GM18867 (cell line): ENCODE results near the gene TRANK1.

ENCODE experiments used
- ATAC-seq: cut with Tn5 transposase; IDR thresholded peaks from one replicate; pipeline ENCODE4 v1.9.1; 2021; ENCODE audit warnings: mild to moderate bottlenecking, moderate library complexity; ENCODE audit not compliant: unreplicated experiment

The TRANK1 gene

GRCh38 chr3:36813305-36813704, 131.5 kb downstream of the TRANK1 start:
- no peak for ATAC-seq

- ATAC-seq = no peak
Measured at GRCh38 chr3:36812240-36812639, 132.6 kb downstream of the TRANK1 start.

DNA sequence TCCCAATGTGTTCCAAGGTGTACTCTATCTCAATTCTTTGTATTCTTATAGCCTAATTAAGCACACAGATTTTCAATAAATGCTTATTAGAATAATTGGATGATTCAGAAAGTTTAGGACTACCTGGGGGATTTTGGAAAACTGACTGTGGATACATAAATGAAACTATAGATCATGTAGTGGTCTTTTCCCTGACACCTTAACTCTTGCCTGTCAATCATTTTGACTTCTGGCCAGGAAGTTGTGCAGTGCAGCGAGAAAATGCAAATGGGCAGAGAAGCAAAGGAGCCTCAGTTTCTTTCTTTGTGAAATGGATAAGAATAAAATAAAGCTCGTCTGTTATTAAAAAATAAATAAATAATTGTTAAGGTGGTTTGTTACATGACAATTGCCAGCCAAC, 133.1 kb downstream of the TRANK1 start:
- ATAC-seq = no peak

DNA sequence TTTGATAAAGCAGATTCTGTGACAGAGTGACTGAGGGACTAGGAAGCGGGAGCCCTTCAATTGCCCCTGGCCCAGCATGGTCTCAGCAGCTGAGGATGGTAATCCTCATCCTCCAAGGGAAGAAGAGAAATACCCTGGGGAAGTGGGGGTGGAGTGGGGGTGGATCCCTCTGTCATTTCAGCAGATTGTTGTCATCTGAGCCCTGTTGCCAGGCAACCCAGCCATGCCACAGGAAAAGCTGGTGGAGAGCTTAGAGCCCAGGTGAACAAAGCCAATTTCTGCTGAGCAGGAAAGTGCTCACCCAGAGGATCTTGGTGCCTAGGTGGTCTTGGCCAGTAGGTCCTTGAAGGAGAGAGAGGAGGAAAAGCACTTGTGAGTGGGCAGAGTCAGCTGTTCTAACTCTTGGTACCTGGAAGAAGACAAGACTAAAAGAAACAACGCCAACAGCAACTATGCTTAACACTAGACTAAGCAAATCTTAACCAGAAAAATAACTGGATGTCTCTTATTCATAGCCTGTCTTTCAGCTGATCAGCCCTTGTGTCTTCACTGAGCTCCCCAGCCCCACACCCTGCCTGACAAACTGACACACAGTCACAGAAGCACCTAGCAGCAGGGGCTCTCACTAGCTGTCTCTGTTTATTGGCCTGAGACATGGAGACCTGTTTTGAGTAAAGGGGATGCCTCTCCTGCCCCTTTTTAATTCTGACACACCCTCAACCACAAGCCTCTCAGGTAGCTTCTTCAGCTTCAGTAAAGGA, 140.4 kb downstream of the TRANK1 start:
- ATAC-seq = no peak

- no peak for ATAC-seq
Measured at GRCh38 chr3:36803091-36803791, 141.6 kb downstream of the TRANK1 start.

DNA sequence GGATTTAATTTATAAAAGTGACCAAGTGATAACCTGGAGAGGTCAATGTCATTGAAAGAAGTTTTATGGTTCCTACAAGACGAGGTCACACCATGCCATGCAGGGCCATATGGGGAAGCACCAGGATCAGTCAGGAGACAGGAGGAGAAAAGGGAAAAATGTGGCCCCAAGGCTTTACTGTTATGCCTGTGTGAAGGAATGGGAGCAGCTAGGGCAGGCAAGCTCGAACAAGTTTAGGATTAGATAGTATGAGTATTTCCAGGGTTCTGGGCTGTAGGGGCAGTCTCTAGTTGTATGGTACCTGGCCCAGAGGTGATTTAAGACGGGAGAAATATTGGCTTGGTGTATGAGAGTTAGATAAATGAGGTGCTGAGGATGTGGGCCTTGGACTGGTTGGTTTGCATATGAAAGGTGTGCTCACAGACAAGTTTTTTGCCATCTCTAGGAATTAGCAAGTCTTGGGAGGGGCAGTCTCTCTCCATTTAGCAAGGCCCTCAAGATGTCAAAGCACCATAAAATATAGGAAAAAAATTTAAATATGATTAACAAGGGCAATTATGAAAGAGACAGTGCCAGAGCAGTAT, 144.2 kb downstream of the TRANK1 start:
- no peak for ATAC-seq

DNA sequence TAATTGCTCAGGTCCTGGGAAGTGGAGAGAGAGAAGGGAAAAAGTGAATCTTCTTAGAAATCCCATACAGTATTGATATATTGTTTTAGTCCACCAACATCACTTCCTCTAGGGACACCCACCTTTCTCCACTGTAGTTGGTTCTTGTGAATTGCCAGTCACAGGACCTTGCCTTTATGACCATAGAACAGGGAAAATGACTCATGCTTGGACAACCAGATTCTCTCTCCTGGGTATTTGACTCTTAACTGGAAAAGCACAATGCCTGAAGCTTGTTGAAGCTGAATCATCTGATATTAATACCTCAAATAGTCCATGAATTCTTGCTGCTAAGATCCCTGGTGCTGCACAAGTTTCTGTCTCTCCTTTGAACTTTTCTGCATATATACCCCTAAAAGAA, 148.0 kb downstream of the TRANK1 start:
- no peak for ATAC-seq

GRCh38 chr3:36796161-36796560, 148.7 kb downstream of the TRANK1 start:
- ATAC-seq = no peak

GRCh38 chr3:36795622-36796021, 149.2 kb downstream of the TRANK1 start:
- no peak for ATAC-seq

DNA sequence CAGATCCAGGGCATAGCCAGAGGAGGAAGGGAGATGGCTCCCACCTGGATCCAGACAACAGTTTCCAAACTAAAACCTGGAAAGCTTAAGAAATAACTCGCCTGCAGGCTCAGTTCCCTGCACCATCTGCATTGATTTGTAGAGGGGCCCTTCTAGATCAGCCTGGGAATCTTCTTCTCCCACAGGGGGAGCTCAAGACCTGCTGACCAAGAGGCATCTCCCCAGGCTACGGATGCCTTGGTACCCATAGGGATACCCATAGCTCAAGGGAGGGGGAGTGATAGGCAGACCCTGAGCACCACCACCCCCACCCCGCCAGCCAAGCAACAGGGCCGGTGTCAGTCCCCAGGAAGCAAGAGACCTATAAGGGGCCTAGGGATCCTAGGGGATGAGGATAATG, 152.5 kb downstream of the TRANK1 start:
- ATAC-seq = no peak

GRCh38 chr3:36790765-36791164, 154.1 kb downstream of the TRANK1 start:
- no peak for ATAC-seq

DNA sequence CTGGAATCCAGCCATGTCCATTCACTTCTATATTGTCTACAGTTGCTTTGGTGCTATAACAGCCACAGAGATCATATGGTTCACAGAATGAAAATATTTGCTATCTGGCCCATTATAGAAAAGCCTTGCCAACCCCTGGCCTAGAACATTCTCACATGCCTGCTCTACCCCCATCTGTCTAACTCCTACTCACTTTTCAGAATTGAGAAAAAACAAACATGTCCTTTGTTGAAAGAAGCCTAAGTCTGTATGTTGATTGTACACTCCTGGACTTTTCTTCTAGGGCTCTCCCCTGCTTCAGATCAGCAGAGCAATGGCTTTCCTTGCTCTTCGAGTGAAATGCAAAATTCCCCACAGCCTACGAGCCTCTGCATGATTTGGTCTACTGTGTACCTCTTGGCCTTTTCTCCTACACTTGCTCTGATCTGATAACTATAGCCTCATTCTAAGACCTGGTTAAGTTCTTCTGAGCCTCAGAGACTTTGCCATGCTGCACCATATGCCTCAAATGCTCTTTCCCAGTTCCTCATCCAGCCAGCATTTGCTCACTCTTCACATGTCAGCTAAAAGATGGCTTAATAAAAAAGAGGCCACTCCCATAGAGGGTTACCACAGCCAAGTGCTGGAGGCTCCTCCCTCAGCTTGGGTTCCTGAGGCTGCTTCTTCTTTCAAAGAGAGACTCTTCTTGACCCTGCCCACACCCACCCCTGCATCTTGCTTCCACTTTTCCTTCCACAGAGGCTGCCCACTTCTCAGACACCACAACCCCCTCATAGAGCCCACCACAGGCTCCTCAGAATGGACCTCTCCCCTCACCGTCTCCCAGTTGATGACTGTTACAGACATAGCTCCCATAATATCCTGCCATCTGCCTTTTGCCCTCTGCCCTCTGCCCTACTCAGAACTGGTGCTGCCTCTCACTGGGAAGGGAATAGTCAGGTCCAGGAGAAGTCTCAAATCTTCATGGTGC, 157.6 kb downstream of the TRANK1 start:
- ATAC-seq = no peak

DNA sequence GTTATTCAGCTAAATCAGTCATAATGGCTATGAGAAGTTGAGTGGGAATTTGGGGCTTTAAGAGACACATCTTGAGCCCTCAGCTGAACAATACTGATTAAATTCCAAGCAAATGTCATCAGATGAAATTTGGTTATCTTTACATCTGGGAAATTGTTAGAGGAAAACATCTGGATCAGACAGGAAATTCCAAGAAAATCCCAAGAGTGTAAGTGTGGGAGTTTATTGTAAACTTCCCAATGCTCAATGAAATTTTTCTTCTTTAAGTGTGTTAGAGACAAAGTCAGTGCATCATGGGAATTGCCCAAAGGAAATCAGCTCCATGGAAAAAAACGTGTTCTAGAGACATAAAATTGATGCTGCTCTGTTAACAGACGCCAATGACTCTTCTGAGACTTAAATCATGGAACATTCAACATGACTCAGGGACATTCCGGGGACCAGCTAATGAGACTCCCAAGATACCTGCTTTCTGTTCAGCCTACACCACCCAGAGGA, 160.7 kb downstream of the TRANK1 start:
- no peak for ATAC-seq

GRCh38 chr3:36777424-36778218, 167.2 kb downstream of the TRANK1 start:
- ATAC-seq = peak; percentile 74
